ENCODE results near the gene GAS2. TPM values are rescaled to one million over a fixed set of nuclear protein-coding genes. Genes with fewer than 3 reads are reported as not detected.

Gene GAS2
- total RNA-seq, 1 donor from 2014 or later = 3.3 TPM

GRCh38 chr11:22728600-22729389 is 62.4 kb downstream of the GAS2 start:
- no peak for DNase-seq (ENCODE audit: low spot score)

DNA sequence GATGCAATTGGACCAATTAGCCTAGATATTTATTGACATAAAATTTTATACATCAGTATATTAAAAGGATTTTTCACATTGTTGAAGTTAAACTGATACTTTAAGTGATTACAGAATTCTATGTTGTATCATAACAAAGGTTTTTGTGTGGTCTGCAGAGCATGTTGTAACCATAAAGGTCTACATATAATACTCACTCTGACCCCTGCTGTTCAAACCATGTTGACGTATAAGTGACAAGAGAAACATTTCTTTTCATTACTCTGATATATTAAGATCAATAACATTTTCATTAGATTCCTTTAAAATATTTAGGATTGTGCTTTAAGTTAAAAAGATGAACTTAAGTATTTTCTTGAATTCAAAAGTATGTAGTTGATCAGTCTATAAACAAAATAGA is 63.9 kb downstream of the GAS2 start:
- DNase-seq (ENCODE audit: low spot score) = no peak

GRCh38 chr11:22732588-22732987 is 66.2 kb downstream of the GAS2 start:
- no peak for DNase-seq (ENCODE audit: low spot score)

DNA sequence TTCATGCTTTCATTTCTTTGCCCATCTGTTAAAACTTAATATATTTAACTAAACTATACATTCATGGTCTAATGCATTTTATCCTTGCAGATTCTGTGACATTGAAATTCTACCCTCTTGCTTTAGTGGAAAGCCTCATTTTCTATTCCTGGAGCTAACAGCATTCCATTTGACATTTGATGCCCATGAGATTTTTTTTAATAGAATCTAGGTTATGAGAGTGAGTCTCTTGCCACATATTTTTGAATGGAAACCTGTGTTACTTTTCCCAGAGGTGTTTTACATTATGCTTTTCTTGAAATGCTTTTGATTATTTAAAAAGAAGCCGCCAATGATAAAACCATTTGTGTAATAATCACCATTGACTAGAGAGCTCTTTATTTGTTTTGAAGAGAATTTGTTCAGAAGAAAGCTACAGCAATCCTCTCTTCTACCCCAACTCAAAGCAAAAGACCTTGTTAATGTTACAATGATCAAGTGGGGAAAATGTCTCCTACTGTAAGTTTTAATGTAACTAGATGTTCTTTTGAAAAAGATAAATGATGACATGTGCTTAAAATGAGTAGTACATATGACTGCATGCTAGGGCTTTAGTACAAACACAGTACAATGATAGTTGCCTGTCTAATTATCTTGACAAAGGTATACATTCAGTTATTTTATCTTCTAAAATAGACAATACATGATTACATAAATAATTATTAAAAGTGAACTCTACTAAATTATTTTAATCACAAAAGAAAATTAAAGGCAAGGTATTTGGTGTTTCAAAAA is 67.3 kb downstream of the GAS2 start:
- no peak for DNase-seq (ENCODE audit: low spot score)

DNA sequence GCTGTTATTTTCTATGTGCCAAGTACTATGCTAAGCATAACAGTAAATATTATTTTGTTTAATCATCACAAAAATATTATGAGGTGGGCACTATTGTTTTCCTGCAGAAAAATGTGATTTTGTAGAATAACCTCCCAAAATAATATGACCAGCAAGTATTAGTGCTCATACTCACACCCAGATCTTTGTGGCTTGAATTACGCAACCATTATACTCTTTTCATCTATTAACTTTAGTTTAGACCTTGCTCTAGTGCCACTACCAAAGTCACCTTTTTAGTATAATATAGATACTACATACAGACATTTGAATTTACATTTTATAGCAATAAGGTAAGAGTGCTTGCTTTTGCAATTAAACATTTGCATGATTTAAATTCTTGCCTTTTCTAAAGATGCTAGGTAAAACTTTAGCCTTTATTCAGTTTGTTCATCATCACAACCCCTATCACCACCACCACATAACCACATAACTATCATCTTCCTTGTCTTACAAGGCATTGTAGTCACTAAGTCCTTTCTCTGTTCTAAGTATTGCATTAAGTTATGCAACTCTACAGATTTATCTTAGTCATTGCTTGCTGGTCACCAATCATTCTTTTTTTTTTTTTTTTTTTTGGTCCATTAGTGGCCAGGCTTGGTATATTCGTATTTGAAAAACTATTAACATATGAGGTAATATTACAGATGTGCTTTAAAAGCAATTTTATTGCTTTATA is 68.4 kb downstream of the GAS2 start:
- no peak for DNase-seq (ENCODE audit: low spot score)

DNA sequence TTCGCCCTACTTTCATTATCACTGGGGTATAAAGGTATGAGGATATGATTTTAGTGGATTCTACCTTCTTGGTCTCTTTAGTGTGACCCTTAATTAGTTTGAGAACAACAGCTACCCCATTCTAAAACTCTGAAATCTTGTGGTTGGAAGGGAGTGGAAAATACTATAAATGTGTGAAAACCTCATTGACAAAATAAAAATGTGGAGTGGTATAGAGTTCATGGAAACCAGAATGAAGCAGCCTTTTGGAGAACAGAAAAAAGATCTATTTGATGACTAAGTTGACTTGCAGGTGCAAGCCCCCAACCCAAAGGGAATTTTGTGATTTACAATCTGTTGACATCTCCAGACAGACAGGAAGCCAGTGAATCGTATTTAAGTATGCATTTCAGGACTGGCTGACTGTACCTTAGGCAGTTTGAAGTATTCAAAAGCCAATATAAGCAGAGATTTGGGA is 75.8 kb downstream of the GAS2 start:
- DNase-seq (ENCODE audit: low spot score) = no peak

- DNase-seq (ENCODE audit: low spot score) = no peak
These were observed 83.1 kb downstream of the GAS2 start for GRCh38 chr11:22749536-22749935.

DNA sequence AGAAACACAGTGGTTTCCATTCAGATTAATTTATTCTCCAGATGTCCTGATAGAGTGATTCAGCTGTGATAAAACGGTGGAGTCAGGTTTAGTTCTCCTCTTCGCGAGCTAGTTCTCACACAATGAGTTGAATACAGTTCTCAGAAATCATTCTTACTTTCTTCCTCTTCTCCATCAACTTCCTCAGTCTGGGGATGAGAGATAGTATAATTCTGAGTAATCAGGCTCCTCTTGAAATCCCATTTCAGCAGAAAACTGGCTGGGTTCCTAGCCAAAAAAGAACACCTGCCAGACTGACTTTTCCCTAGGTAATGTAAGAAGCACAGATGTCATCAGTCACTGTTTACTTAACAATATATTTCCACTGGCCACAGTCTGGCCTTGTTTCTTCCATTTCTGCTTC is 86.5 kb downstream of the GAS2 start:
- no peak for DNase-seq (ENCODE audit: low spot score)

- no peak for DNase-seq (ENCODE audit: low spot score)
These were observed 87.0 kb downstream of the GAS2 start for GRCh38 chr11:22753416-22753815.

DNA sequence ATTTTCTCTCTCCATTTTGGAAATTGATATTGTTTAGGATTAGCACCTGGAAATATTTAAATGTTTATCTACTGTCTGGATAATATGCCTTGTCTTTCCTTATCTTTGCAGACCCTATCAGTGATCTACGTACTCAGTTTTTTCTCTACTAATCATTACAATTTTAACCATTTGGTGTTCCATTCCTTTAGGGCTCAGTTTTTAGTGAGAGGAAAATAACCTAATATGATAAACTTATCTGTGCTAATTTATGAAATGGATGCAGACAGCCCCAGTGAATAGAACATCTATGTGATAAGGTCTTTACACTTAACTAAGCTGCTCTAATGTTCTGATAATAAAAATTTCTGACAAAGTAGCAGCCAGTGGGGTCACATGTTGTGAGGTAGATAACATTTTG is 94.7 kb downstream of the GAS2 start:
- DNase-seq (ENCODE audit: low spot score) = no peak

DNA sequence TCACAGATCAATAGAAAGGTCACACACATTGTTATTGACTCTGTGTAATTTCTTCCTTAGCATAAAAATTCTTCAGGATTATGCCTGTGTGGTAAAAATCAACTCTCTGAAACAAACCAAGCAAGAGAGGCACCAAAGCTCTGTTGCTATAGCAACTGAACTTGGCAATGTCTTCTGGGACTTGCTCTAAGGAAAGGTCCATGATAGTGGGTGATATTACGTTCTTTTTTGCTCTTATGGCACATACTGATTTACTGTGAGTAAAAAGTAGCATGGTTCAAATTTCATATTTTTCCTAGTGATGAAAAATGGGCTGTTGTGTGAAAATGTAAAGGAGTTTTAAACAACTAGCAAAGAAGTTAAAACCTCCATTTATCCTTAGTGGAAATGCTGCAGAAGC is 96.8 kb downstream of the GAS2 start:
- no peak for DNase-seq (ENCODE audit: low spot score)

DNA sequence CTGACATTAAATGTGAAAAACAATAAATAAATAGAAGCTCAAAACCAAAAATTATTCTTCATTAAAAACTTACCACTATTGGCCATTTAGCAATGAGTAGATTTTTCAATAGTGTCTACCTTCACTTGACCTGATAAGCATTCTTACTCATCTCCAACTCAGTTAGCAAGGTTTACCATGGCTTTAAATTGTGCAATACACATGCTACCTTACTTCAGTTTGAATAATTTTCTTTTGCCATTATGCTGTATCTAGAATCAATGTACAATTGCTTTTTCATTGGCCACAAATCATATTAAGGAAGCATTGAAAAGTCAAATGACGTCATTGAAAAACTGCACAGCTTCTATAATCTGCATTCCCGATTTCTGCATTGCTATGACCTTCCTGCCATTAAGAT is 98.3 kb downstream of the GAS2 start:
- DNase-seq (ENCODE audit: low spot score) = no peak

- DNase-seq (ENCODE audit: low spot score) = no peak
These were observed 101.9 kb downstream of the GAS2 start for GRCh38 chr11:22768281-22768680.

DNA sequence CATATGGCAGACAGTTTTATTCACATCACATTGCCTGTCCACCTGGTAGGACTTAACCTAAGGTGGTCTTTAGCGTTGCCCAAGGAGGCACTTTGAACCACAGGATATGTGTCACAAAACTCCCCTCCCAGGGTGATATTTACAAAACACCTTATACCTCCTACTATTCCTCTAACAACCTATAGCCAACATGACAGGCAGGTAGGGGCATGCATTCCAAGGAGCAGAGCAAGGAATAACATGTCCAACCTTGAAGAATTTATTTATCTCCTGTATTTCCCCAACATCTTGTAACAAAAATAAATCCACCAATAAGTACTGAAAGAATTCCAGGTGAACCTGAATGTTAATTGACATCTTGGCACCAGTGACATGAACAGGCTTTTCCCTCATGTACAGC is 102.7 kb downstream of the GAS2 start:
- DNase-seq (ENCODE audit: low spot score) = no peak

- DNase-seq (ENCODE audit: low spot score) = no peak
These were observed 108.3 kb downstream of the GAS2 start for GRCh38 chr11:22774716-22775115.

DNA sequence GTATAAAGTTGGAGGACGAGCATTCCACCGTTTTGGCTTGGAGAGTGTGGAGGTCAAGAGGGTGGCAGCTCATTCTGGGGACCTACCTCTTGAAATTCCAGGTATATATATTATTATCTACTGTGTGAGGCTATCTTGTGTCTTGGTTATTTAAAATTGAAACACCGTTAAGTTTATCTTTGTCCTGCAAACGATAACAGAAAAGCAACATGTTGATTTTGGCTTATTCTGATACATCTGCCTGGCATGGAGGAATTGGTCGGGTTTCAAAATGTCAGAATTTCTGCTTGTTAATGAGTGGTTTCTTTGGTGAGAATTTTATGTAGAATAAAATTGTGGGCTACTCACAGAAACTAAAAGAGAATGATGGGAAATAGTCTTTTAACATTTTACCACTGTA is 108.8 kb downstream of the GAS2 start:
- DNase-seq (ENCODE audit: low spot score) = no peak

- no peak for DNase-seq (ENCODE audit: low spot score)
These were observed 112.2 kb downstream of the GAS2 start for GRCh38 chr11:22778642-22779041.

GRCh38 chr11:22779850-22780249 is 113.4 kb downstream of the GAS2 start:
- no peak for DNase-seq (ENCODE audit: low spot score)

GRCh38 chr11:22780952-22781593 is 114.7 kb downstream of the GAS2 start:
- no peak for DNase-seq (ENCODE audit: low spot score)

GRCh38 chr11:22785251-22785650 is 118.8 kb downstream of the GAS2 start:
- no peak for DNase-seq (ENCODE audit: low spot score)

DNA sequence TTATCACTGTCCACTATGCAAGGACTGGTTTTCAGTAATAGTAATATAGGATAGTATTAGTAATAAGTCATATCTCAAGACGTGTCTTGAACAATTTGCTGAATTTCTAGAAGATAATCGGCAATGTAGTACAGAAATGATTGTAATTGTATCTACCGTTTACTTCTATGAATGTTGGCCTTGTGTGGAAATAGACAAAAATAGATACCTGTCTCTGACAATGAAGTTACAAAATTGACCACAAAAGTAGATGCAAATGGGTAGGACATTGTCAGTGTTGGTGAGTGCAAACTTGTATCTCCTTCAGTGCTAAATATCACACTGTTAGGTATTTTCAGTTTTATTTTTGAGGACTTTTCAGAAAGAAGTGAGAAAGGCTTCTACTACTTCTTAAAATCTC is 120.1 kb downstream of the GAS2 start:
- no peak for DNase-seq (ENCODE audit: low spot score)

DNA sequence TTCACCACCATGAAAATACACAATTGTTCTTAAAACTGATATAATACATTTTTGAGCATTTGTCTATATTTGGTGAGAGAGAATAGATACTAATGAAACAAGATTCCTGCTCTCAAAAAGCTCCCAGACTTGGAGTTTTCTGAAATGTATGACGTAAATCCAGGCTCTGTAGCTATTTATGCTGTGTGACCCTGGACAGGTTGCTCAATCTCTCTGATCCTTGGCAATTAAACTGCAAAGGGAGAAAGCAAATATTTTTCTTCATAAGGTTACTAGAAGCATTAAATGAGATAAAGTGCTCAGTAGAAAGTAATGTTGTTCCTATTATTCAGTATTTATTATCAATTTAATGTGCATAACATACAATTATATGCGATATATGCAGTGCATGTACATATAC is 120.6 kb downstream of the GAS2 start:
- DNase-seq (ENCODE audit: low spot score) = no peak

Data from mucosa of gallbladder (tissue), 1 donor.